D721Med (cell line): ENCODE results near the gene MOB3C.

Experiments
- DNase-seq: peaks from one replicate; pipeline ENCODE4 v3.0.0; 2011; ENCODE audit warnings: low spot score; ENCODE audit not compliant: insufficient read length
- FAIRE-seq: peaks from 2 replicates; lab custom pipeline; 2011; peaks lifted over from hg19 to GRCh38; lab: Jason Lieb, UNC
- CTCF ChIP-seq: IDR thresholded peaks from 2 replicates; pipeline ENCODE4 v1.5.1; 2012; ENCODE audit warnings: mild to moderate bottlenecking, control low read depth; ENCODE audit not compliant: insufficient read depth; ENCODE audit errors: missing control alignments

Gene MOB3C

GRCh38 chr1:46618754-46619415 is 2.3 kb upstream of the MOB3C start:
- no peak for TF ChIP-seq CTCF
- no peak for DNase-seq
- FAIRE-seq: no peak

GRCh38 chr1:46617833-46618232 is 1.2 kb upstream of the MOB3C start:
- FAIRE-seq (no peak), DNase-seq (no peak)
- no peak for TF ChIP-seq CTCF

- DNase-seq: no peak
- FAIRE-seq: no peak
- no peak for TF ChIP-seq CTCF
Measured at GRCh38 chr1:46617108-46617800, 643 bp upstream of the MOB3C start.

- no peak for TF ChIP-seq CTCF
- no peak for DNase-seq
- no peak for FAIRE-seq
Measured at GRCh38 chr1:46615735-46616134, 876 bp downstream of the MOB3C start.

- FAIRE-seq (no peak), DNase-seq (no peak)
- TF ChIP-seq CTCF: no peak
Measured at GRCh38 chr1:46615088-46615487, 1.5 kb downstream of the MOB3C start.

- no peak for DNase-seq
- FAIRE-seq: no peak
- TF ChIP-seq CTCF: no peak
Measured at GRCh38 chr1:46614604-46614984, 2.0 kb downstream of the MOB3C start.
